ENCODE data around the gene METTL24. TPM values are rescaled to one million over a fixed set of nuclear protein-coding genes. Genes with fewer than 3 reads are reported as not detected.

Gene METTL24
- total and polyA plus RNA-seq, 2 of the 13 experiments (the other 11 are each of a cell fraction or from before 2014, with no cell fraction given), result not detected

DNA sequence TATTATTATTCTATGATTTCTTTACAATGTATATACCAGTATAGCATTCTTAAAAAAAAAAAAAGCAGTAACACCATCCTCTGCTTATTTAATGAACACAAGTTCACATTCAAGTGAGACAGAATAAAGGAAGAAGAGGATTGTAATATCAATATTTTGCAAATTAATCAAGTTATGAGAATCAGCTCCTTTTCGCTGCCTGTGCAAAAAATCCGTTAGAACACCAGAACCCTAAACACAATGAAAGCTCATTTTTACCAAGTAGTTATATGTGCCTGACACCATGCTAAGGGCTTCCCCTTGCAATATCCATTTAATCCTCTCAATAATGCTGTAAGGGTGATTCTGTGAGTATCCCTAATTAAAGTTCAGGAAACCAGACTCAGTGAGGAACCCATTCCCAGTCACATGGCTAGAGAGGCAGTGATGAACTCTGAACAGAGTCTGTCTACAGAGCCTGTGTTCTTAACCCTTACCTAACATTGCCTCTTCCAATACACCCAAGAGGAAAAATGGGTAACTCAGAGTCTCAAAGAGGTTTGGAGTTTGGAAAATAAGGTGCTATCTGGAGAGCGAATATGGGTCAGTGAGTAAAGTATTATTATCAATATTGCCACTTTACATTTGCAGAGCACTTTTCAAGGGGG lies 111.1 kb downstream of the METTL24 start (continued):
- TF ChIP-seq, protein P1, sequence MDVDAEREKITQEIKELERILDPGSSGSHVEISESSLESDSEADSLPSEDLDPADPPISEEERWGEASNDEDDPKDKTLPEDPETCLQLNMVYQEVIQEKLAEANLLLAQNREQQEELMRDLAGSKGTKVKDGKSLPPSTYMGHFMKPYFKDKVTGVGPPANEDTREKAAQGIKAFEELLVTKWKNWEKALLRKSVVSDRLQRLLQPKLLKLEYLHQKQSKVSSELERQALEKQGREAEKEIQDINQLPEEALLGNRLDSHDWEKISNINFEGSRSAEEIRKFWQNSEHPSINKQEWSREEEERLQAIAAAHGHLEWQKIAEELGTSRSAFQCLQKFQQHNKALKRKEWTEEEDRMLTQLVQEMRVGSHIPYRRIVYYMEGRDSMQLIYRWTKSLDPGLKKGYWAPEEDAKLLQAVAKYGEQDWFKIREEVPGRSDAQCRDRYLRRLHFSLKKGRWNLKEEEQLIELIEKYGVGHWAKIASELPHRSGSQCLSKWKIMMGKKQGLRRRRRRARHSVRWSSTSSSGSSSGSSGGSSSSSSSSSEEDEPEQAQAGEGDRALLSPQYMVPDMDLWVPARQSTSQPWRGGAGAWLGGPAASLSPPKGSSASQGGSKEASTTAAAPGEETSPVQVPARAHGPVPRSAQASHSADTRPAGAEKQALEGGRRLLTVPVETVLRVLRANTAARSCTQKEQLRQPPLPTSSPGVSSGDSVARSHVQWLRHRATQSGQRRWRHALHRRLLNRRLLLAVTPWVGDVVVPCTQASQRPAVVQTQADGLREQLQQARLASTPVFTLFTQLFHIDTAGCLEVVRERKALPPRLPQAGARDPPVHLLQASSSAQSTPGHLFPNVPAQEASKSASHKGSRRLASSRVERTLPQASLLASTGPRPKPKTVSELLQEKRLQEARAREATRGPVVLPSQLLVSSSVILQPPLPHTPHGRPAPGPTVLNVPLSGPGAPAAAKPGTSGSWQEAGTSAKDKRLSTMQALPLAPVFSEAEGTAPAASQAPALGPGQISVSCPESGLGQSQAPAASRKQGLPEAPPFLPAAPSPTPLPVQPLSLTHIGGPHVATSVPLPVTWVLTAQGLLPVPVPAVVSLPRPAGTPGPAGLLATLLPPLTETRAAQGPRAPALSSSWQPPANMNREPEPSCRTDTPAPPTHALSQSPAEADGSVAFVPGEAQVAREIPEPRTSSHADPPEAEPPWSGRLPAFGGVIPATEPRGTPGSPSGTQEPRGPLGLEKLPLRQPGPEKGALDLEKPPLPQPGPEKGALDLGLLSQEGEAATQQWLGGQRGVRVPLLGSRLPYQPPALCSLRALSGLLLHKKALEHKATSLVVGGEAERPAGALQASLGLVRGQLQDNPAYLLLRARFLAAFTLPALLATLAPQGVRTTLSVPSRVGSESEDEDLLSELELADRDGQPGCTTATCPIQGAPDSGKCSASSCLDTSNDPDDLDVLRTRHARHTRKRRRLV (CRISPR knock-in tag; IDR thresholded peaks at IDR 0.05), result no peak
- TF ChIP-seq ZNF737 (CRISPR knock-in tag; IDR thresholded peaks at IDR 0.05; ENCODE audit: borderline replicate concordance), result no peak
- peak; percentile 54; the same call in 1 of the 2 replicates for TF ChIP-seq MAFF (IDR thresholded peaks at IDR 0.05; ENCODE audit: low read depth, low read length)
- TF ChIP-seq, protein P2, sequence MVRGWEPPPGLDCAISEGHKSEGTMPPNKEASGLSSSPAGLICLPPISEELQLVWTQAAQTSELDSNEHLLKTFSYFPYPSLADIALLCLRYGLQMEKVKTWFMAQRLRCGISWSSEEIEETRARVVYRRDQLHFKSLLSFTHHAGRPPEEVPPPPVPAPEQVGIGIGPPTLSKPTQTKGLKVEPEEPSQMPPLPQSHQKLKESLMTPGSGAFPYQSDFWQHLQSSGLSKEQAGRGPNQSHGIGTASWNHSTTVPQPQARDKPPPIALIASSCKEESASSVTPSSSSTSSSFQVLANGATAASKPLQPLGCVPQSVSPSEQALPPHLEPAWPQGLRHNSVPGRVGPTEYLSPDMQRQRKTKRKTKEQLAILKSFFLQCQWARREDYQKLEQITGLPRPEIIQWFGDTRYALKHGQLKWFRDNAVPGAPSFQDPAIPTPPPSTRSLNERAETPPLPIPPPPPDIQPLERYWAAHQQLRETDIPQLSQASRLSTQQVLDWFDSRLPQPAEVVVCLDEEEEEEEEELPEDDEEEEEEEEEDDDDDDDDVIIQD (CRISPR knock-in tag; IDR thresholded peaks at IDR 0.05; ENCODE audit: low read depth), result no peak
- no peak for TF ChIP-seq MATR3 (CRISPR knock-in tag; IDR thresholded peaks at IDR 0.05)
- TF ChIP-seq ZNF652 (CRISPR knock-in tag; IDR thresholded peaks at IDR 0.05; ENCODE audit: borderline replicate concordance, low read depth), result peak; percentile 92
- no peak for TF ChIP-seq KAT8 (CRISPR knock-in tag; IDR thresholded peaks at IDR 0.05)
- TF ChIP-seq, protein P3, sequence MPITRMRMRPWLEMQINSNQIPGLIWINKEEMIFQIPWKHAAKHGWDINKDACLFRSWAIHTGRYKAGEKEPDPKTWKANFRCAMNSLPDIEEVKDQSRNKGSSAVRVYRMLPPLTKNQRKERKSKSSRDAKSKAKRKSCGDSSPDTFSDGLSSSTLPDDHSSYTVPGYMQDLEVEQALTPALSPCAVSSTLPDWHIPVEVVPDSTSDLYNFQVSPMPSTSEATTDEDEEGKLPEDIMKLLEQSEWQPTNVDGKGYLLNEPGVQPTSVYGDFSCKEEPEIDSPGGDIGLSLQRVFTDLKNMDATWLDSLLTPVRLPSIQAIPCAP (CRISPR knock-in tag; IDR thresholded peaks at IDR 0.05; ENCODE audit: low read depth), result no peak
- peak; percentile 31 to 67; a peak in 3 of 4 replicates for TF ChIP-seq MAFK (conservative IDR thresholded peaks at IDR 0.05 in 1 of 2, IDR thresholded peaks at IDR 0.05 in 1 of 2; ENCODE audit: low read length in 2 of 2)
- no peak for TF ChIP-seq TOE1 (CRISPR knock-in tag; IDR thresholded peaks at IDR 0.05)

Data from HepG2 (cell line).